ENCODE data around the gene SEMA6D. TPM values are rescaled to one million over a fixed set of nuclear protein-coding genes. Genes with fewer than 3 reads are reported as not detected.

SEMA6D gene
- total RNA-seq, 2 experiments from 2014 or later = not detected

GRCh38 chr15:47757331-47757730 lies 40.0 kb downstream of the SEMA6D start:
- no peak overlapping the region for H3K4me3 Mint-ChIP-seq
- H3K4me1 Mint-ChIP-seq = no peaks in the 10 kb centered on the region
- ATAC-seq (ENCODE audit: low read depth) (no peak), DNase-seq (no peak)
- H3K9me3 Mint-ChIP-seq = peaks cover 9% of the 10 kb centered on the region
- H3K27ac Mint-ChIP-seq = no peak overlapping the region
- POLR2A ChIA-PET = no interaction called here
- no peaks in the 10 kb centered on the region for H3K36me3 Mint-ChIP-seq
- H3K27me3 Mint-ChIP-seq = no peaks in the 10 kb centered on the region

- H3K27me3 Mint-ChIP-seq = no peaks in the 10 kb centered on the region
- no peak for ATAC-seq (ENCODE audit: low read depth)
- H3K27ac Mint-ChIP-seq = no peak overlapping the region
- H3K4me1 Mint-ChIP-seq = no peaks in the 10 kb centered on the region
- no peak for DNase-seq
- no peaks in the 10 kb centered on the region for H3K36me3 Mint-ChIP-seq
- H3K4me3 Mint-ChIP-seq = no peak overlapping the region
- H3K9me3 Mint-ChIP-seq = peaks cover 2% of the 10 kb centered on the region
- POLR2A ChIA-PET = no interaction called here
Measured at GRCh38 chr15:47762621-47763020, 45.3 kb downstream of the SEMA6D start.

- DNase-seq = no peak
- POLR2A ChIA-PET = no interaction called here
- H3K27me3 Mint-ChIP-seq = no peaks in the 10 kb centered on the region
- no peaks in the 10 kb centered on the region for H3K4me1 Mint-ChIP-seq
- no peak for ATAC-seq (ENCODE audit: low read depth)
- no peak overlapping the region for H3K27ac Mint-ChIP-seq
- H3K9me3 Mint-ChIP-seq = peaks cover 2% of the 10 kb centered on the region
- no peak overlapping the region for H3K4me3 Mint-ChIP-seq
- H3K36me3 Mint-ChIP-seq = no peaks in the 10 kb centered on the region
Measured at GRCh38 chr15:47764666-47765065, 47.4 kb downstream of the SEMA6D start.

GRCh38 chr15:47766406-47766805 lies 49.1 kb downstream of the SEMA6D start:
- ATAC-seq (ENCODE audit: low read depth) (no peak), DNase-seq (no peak)
- Mint-ChIP-seq H3K4me1 (no peaks in the 10 kb centered on the region), H3K27ac (no peak overlapping the region), H3K36me3 (no peaks in the 10 kb centered on the region), H3K9me3 (peaks cover 4% of the 10 kb centered on the region), H3K4me3 (no peak overlapping the region), H3K27me3 (no peaks in the 10 kb centered on the region)
- POLR2A ChIA-PET = no interaction called here

- POLR2A ChIA-PET = no interaction called here
- H3K4me3 Mint-ChIP-seq = no peak overlapping the region
- no peaks in the 10 kb centered on the region for H3K36me3 Mint-ChIP-seq
- DNase-seq (no peak), ATAC-seq (ENCODE audit: low read depth) (no peak)
- H3K27me3 Mint-ChIP-seq = no peaks in the 10 kb centered on the region
- H3K9me3 Mint-ChIP-seq = peaks cover 4% of the 10 kb centered on the region
- no peak overlapping the region for H3K27ac Mint-ChIP-seq
- no peaks in the 10 kb centered on the region for H3K4me1 Mint-ChIP-seq
Measured at GRCh38 chr15:47767035-47767434, 49.7 kb downstream of the SEMA6D start.

- Mint-ChIP-seq H3K27me3 (no peaks in the 10 kb centered on the region), H3K36me3 (no peaks in the 10 kb centered on the region), H3K27ac (no peak overlapping the region), H3K4me1 (no peaks in the 10 kb centered on the region), H3K9me3 (peaks cover 4% of the 10 kb centered on the region), H3K4me3 (no peak overlapping the region)
- POLR2A ChIA-PET = no interaction called here
- no peak for ATAC-seq (ENCODE audit: low read depth)
- DNase-seq = no peak
Measured at GRCh38 chr15:47768735-47769134, 51.4 kb downstream of the SEMA6D start.

- DNase-seq (no peak), ATAC-seq (ENCODE audit: low read depth) (no peak)
- H3K27me3 Mint-ChIP-seq = no peaks in the 10 kb centered on the region
- no peak overlapping the region for H3K27ac Mint-ChIP-seq
- POLR2A ChIA-PET = no interaction called here
- H3K4me3 Mint-ChIP-seq = no peak overlapping the region
- H3K4me1 Mint-ChIP-seq = no peaks in the 10 kb centered on the region
- peaks cover 4% of the 10 kb centered on the region for H3K9me3 Mint-ChIP-seq
- no peaks in the 10 kb centered on the region for H3K36me3 Mint-ChIP-seq
Measured at GRCh38 chr15:47769166-47769565, 51.9 kb downstream of the SEMA6D start.

- Mint-ChIP-seq H3K4me3 (no peak overlapping the region), H3K27ac (no peak overlapping the region), H3K4me1 (no peaks in the 10 kb centered on the region), H3K9me3 (peaks cover 2% of the 10 kb centered on the region), H3K27me3 (no peaks in the 10 kb centered on the region), H3K36me3 (no peaks in the 10 kb centered on the region)
- POLR2A ChIA-PET = no interaction called here
- no peak for DNase-seq
- no peak for ATAC-seq (ENCODE audit: low read depth)
Measured at GRCh38 chr15:47773143-47773542, 55.8 kb downstream of the SEMA6D start.

GRCh38 chr15:47778263-47778770 lies 61.0 kb downstream of the SEMA6D start:
- Mint-ChIP-seq H3K27ac (no peak overlapping the region), H3K4me3 (no peak overlapping the region), H3K36me3 (no peaks in the 10 kb centered on the region), H3K9me3 (peaks cover 2% of the 10 kb centered on the region), H3K4me1 (no peaks in the 10 kb centered on the region), H3K27me3 (no peaks in the 10 kb centered on the region)
- POLR2A ChIA-PET = no interaction called here
- DNase-seq (no peak), ATAC-seq (ENCODE audit: low read depth) (no peak)

GRCh38 chr15:47780971-47781370 lies 63.7 kb downstream of the SEMA6D start:
- H3K4me3 Mint-ChIP-seq = no peak overlapping the region
- no peaks in the 10 kb centered on the region for H3K36me3 Mint-ChIP-seq
- H3K27me3 Mint-ChIP-seq = no peaks in the 10 kb centered on the region
- H3K4me1 Mint-ChIP-seq = no peaks in the 10 kb centered on the region
- H3K9me3 Mint-ChIP-seq = peaks cover 2% of the 10 kb centered on the region
- DNase-seq (no peak), ATAC-seq (ENCODE audit: low read depth) (no peak)
- no peak overlapping the region for H3K27ac Mint-ChIP-seq
- POLR2A ChIA-PET = no interaction called here

- Mint-ChIP-seq H3K27ac (no peak overlapping the region), H3K4me3 (no peak overlapping the region), H3K4me1 (no peaks in the 10 kb centered on the region), H3K36me3 (no peaks in the 10 kb centered on the region), H3K27me3 (no peaks in the 10 kb centered on the region), H3K9me3 (peaks cover 2% of the 10 kb centered on the region)
- DNase-seq = no peak
- ATAC-seq (ENCODE audit: low read depth) = no peak
- POLR2A ChIA-PET = no interaction called here
Measured at GRCh38 chr15:47781527-47781926, 64.2 kb downstream of the SEMA6D start.

- Mint-ChIP-seq H3K27ac (no peak overlapping the region), H3K9me3 (peaks cover 1% of the 10 kb centered on the region), H3K27me3 (no peaks in the 10 kb centered on the region), H3K4me3 (no peak overlapping the region), H3K4me1 (no peaks in the 10 kb centered on the region), H3K36me3 (no peaks in the 10 kb centered on the region)
- ATAC-seq (ENCODE audit: low read depth) (no peak), DNase-seq (no peak)
- POLR2A ChIA-PET = no interaction called here
Measured at GRCh38 chr15:47784820-47785219, 67.5 kb downstream of the SEMA6D start.

- H3K27ac Mint-ChIP-seq = no peak overlapping the region
- DNase-seq (no peak), ATAC-seq (ENCODE audit: low read depth) (no peak)
- no peak overlapping the region for H3K4me3 Mint-ChIP-seq
- POLR2A ChIA-PET = no interaction called here
- H3K27me3 Mint-ChIP-seq = no peaks in the 10 kb centered on the region
- H3K36me3 Mint-ChIP-seq = no peaks in the 10 kb centered on the region
- no peaks in the 10 kb centered on the region for H3K9me3 Mint-ChIP-seq
- no peaks in the 10 kb centered on the region for H3K4me1 Mint-ChIP-seq
Measured at GRCh38 chr15:47786371-47786770, 69.1 kb downstream of the SEMA6D start.

- DNase-seq (no peak), ATAC-seq (ENCODE audit: low read depth) (no peak)
- Mint-ChIP-seq H3K9me3 (no peaks in the 10 kb centered on the region), H3K4me3 (no peak overlapping the region), H3K27ac (no peak overlapping the region), H3K27me3 (no peaks in the 10 kb centered on the region), H3K36me3 (no peaks in the 10 kb centered on the region), H3K4me1 (no peaks in the 10 kb centered on the region)
- POLR2A ChIA-PET = no interaction called here
Measured at GRCh38 chr15:47787875-47788274, 70.6 kb downstream of the SEMA6D start.

GRCh38 chr15:47788685-47789084 lies 71.4 kb downstream of the SEMA6D start:
- ATAC-seq (ENCODE audit: low read depth) (no peak), DNase-seq (no peak)
- no peak overlapping the region for H3K4me3 Mint-ChIP-seq
- H3K4me1 Mint-ChIP-seq = no peaks in the 10 kb centered on the region
- POLR2A ChIA-PET = no interaction called here
- H3K36me3 Mint-ChIP-seq = no peaks in the 10 kb centered on the region
- H3K27ac Mint-ChIP-seq = no peak overlapping the region
- no peaks in the 10 kb centered on the region for H3K9me3 Mint-ChIP-seq
- H3K27me3 Mint-ChIP-seq = no peaks in the 10 kb centered on the region

Measured in activated naive CD8-positive, alpha-beta T cell treated with anti-CD3 and anti-CD28 coated beads, Interleukin-2, amount 10 ng/mL, durations not matched to agents 7 days and 5 days (primary cell).